Activated CD4-positive, alpha-beta T cell treated with anti-CD3 and anti-CD28 coated beads, Interleukin-2, Interleukin-6, amounts not matched to agents 100 ng/mL and 50 ng/mL, durations not matched to agents 16 hours and 8 hours (primary cell): ENCODE data around the gene CACHD1.

Experiments used
- DNase-seq: peaks from one replicate; pipeline ENCODE4 v3.0.0-alpha.2; 2020

The CACHD1 gene

GRCh38 chr1:64474133-64474532 lies 4.2 kb downstream of the CACHD1 start:
- DNase-seq: no peak

- DNase-seq: no peak
Measured at GRCh38 chr1:64474665-64475439, 4.9 kb downstream of the CACHD1 start.

- DNase-seq: no peak
Measured at GRCh38 chr1:64476251-64476952, 6.5 kb downstream of the CACHD1 start.

- no peak for DNase-seq
Measured at GRCh38 chr1:64478594-64479470, 8.9 kb downstream of the CACHD1 start.

- DNase-seq: no peak
Measured at GRCh38 chr1:64479874-64480273, 9.9 kb downstream of the CACHD1 start.

- DNase-seq: no peak
Measured at GRCh38 chr1:64480999-64481772, 11.3 kb downstream of the CACHD1 start.

GRCh38 chr1:64482128-64482527 lies 12.2 kb downstream of the CACHD1 start:
- no peak for DNase-seq

- DNase-seq: no peak
Measured at GRCh38 chr1:64482720-64483119, 12.8 kb downstream of the CACHD1 start.

GRCh38 chr1:64483731-64484414 lies 13.9 kb downstream of the CACHD1 start:
- DNase-seq: no peak

- DNase-seq: no peak
Measured at GRCh38 chr1:64484651-64485050, 14.7 kb downstream of the CACHD1 start.

- no peak for DNase-seq
Measured at GRCh38 chr1:64486193-64486592, 16.3 kb downstream of the CACHD1 start.

- DNase-seq: no peak
Measured at GRCh38 chr1:64487061-64487460, 17.1 kb downstream of the CACHD1 start.

- DNase-seq: no peak
Measured at GRCh38 chr1:64488862-64489261, 18.9 kb downstream of the CACHD1 start.

GRCh38 chr1:64489707-64490106 lies 19.8 kb downstream of the CACHD1 start:
- no peak for DNase-seq

- no peak for DNase-seq
Measured at GRCh38 chr1:64490213-64490818, 20.4 kb downstream of the CACHD1 start.

GRCh38 chr1:64492424-64492823 lies 22.5 kb downstream of the CACHD1 start:
- DNase-seq: no peak

- no peak for DNase-seq
Measured at GRCh38 chr1:64493831-64494230, 23.9 kb downstream of the CACHD1 start.

- no peak for DNase-seq
Measured at GRCh38 chr1:64494659-64495058, 24.7 kb downstream of the CACHD1 start.

GRCh38 chr1:64495878-64496277 lies 25.9 kb downstream of the CACHD1 start:
- no peak for DNase-seq

- DNase-seq: no peak
Measured at GRCh38 chr1:64496606-64497005, 26.7 kb downstream of the CACHD1 start.

- no peak for DNase-seq
Measured at GRCh38 chr1:64497088-64497883, 27.4 kb downstream of the CACHD1 start.
